Psoas muscle (tissue), 8 donors: ENCODE data around the gene ARRDC2. TPM values are rescaled to one million over a fixed set of nuclear protein-coding genes. Genes with fewer than 3 reads are reported as not detected.

Source experiments
- ATAC-seq, 4 donors: fragments of 200-7000 bp; cut with Tn5 transposase; one replicate each; pipeline ENCODE4 v1.9.1; 2020; ENCODE audit warnings: moderate library complexity in 3 of 4, mild to moderate bottlenecking in 2 of 4
- DNase-seq, 2 donors: peaks; one replicate each; pipeline ENCODE4 v3.0.0-alpha.2; 2020
- H3K27ac ChIP-seq: fragments of 200-600 bp; one replicate; pipeline ENCODE4 v1.8.0; 2022
- H3K27me3 ChIP-seq, 3 donors: fragments of 200-600 bp in 1 of 3; one replicate each; pipeline versions ENCODE4 v1.6.1 to v1.8.0; 2013 to 2022; ENCODE audit warnings: low read length in 2 of 3, mild to moderate bottlenecking in 2 of 3, moderate library complexity in 1 of 3; ENCODE audit not compliant: insufficient read depth in 3 of 3
- H3K36me3 ChIP-seq, 2 donors: fragments of 200-600 bp in 1 of 2; one replicate each; pipeline versions ENCODE4 v1.6.1 to v1.8.0; 2013 to 2022; ENCODE audit warnings: low read depth in 1 of 2, mild to moderate bottlenecking in 1 of 2, moderate library complexity in 1 of 2; ENCODE audit not compliant: insufficient read depth in 1 of 2
- H3K4me1 ChIP-seq: fragments of 200-600 bp; one replicate; pipeline ENCODE4 v1.8.0; 2022
- H3K4me3 ChIP-seq: fragments of 200-600 bp; one replicate; pipeline ENCODE4 v1.8.0; 2022; ENCODE audit warnings: mild to moderate bottlenecking
- H3K9me3 ChIP-seq: fragments of 200-600 bp; one replicate; pipeline ENCODE4 v1.8.0; 2022
- whole genome bisulfite sequencing, 3 donors: extraction: QIAGEN DNeasy Blood & Tissue Kit; methylation state at CpG; one replicate each; pipeline versions ENCODE4 v1.1.6 to v1.1.7; 2013; 5-methylcytosine and 5-hydroxymethylcytosine counted together
- intact Hi-C, 2 donors: fragments of 100-400 bp; cut with DNase I; formaldehyde crosslinking; loops; one replicate each; pipeline versions ENCODE4 v1.11.0 to v1.14.2; 2022
- polyA plus RNA-seq, 3 donors: library from polyadenylated mRNA; stranded (reverse); fragments of 200-250 nt; gene quantifications; one replicate each; pipeline ENCODE4 v1.2.3, GENCODE V29; 2013
- total RNA-seq, 4 donors: library from RNA; stranded (reverse); fragmentation: NEBNext Ultra II Directional in 2 of 4; extraction: Animal tissue kit (Norgen Biotek cat#: 25700) in 2 of 4; gene quantifications; one replicate each; pipeline versions ENCODE4 v1.2.1 to v1.2.4, GENCODE V29; 2021 to 2023
- TF ChIP-seq, protein P1 (sequence below): fragments of 200-600 bp; IDR thresholded peaks from one replicate; pipeline ENCODE4 v1.8.0; 2022; ENCODE audit warnings: antibody characterized with exemption
- donor health status: healthy with polysubstance abuse.
- donor health status: DM: no; HTN: no; CAD: no; lungs with moderate emphysema.
- donor health status: Bipolar disorder and iron deficiency.
- donor health status: healthy.
- donor health status: DM: yes; HTN: yes; CAD: no.
- donor health status: DM: no; HTN: no; CAD: no.
- donor health status: DM: no; HTN: no; CAD: no.
- donor health status: DM: yes; HTN: yes; CAD: no.

ARRDC2 gene
- total and polyA plus RNA-seq, 7 donors, result 43.4 to 399 (median 173) TPM

GRCh38 chr19:17966550-17967256 is 41.3 kb upstream of the ARRDC2 start, which contains the start of gene KCNN1:
KCNN1 (plus strand) TSS chr19:17967107; CDS start chr19:17973889, 6,782 bp downstream.
- Histone ChIP-seq H3K27ac (no peak within 1 kb of the TSS), H3K27me3 (peaks cover 0 to 71% (median 20%) of the 10 kb centered on the region in 3 donors), H3K4me3 (peak within 1 kb of the TSS; percentile 38), H3K4me1 (no peaks in the 10 kb centered on the region), H3K36me3 (no peaks in the 10 kb centered on the region), H3K9me3 (no peaks in the 10 kb centered on the region)
- TF ChIP-seq, protein P1, sequence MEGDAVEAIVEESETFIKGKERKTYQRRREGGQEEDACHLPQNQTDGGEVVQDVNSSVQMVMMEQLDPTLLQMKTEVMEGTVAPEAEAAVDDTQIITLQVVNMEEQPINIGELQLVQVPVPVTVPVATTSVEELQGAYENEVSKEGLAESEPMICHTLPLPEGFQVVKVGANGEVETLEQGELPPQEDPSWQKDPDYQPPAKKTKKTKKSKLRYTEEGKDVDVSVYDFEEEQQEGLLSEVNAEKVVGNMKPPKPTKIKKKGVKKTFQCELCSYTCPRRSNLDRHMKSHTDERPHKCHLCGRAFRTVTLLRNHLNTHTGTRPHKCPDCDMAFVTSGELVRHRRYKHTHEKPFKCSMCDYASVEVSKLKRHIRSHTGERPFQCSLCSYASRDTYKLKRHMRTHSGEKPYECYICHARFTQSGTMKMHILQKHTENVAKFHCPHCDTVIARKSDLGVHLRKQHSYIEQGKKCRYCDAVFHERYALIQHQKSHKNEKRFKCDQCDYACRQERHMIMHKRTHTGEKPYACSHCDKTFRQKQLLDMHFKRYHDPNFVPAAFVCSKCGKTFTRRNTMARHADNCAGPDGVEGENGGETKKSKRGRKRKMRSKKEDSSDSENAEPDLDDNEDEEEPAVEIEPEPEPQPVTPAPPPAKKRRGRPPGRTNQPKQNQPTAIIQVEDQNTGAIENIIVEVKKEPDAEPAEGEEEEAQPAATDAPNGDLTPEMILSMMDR, result no peak
- 4 to 8% (median 6%) methylated on average over 22 to 59 of the region's 59 CpGs for WGBS, 3 donors
- intact Hi-C loops, result loop anchor here in 1 of 2 donors (10.0 kb wide), 1 partner anchor 332 kb away; no protein-coding TSS in a partner anchor
- ATAC-seq (no peak), DNase-seq (no peak)

DNA sequence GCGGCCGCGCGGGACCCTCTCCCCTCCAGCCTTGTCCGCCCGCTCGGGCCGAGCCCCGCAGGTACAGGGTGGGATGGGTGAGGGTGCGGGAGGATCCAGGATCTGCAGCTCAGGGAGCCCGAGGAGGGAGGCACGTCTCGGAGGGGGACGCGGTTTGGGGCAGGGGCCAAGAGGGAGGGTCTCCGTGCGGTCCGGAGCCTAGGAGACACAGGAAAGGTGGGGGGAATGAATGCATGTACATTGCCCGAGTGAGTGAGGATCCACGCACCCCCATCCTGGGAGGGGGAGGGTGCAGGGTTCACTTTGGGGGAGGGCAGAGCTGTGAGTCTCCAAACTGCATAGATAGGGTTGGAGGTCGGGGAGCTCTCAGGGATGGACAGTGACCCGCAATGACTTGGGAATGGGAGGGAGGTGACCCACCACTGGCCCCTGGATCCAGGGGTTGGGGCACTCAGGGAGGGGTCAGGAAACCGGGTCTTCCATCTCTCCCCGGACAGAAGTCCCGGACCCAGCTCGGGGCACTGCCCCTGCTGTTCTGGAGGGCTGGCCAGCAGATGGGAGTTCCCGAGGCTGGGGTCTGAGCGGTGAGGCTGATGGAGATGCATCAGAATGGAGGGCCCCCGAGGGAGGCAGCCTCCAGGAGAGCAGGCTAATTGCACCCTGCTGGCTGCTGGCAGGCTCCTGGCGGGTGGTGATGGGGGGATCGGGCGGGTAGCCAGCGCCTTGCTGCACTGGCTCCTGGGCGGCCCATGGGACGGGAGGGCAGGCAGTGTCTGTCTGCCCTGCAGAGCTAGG is 40.5 kb upstream of the ARRDC2 start:
- Histone ChIP-seq H3K27ac (no peak overlapping the region), H3K36me3 (no peaks in the 10 kb centered on the region), H3K27me3 (peaks cover 0 to 63% (median 19%) of the 10 kb centered on the region in 3 donors), H3K4me3 (peak overlapping the region; percentile 38), H3K4me1 (no peaks in the 10 kb centered on the region), H3K9me3 (no peaks in the 10 kb centered on the region)
- TF ChIP-seq, protein P1, result no peak
- intact Hi-C loops, result loop anchor here in 1 of 2 donors (10.0 kb wide), 1 partner anchor 333 kb away; no protein-coding TSS in a partner anchor
- ATAC-seq (no peak), DNase-seq (no peak)
- whole genome bisulfite sequencing, 3 donors, result 7 to 9% (median 8%) methylated on average over 26 to 35 of the region's 35 CpGs

DNA sequence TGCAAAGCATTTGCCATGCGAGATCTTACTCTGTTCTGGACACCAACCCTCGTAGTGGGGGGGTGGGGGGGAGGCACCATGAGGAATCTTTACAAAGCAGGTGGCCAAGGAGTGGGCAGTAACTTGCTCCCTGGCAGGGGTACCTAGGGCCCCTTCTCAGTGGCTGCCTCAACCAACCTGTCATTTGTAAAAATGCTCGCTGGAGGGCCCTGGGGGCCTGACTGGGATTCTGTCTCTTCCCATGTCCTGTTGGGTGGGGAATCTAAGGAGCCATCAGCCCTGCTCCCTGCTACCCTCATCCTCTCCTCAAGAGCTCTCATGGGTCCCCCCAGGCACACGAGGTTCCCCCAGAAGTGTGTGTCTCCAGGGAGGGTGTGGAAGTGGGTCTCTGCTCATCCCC is 39.6 kb upstream of the ARRDC2 start:
- no peak for ATAC-seq
- WGBS, 3 donors, result 44 to 69% (median 54%) methylated on average over 4 of the region's 4 CpGs
- Histone ChIP-seq H3K36me3 (no peaks in the 10 kb centered on the region), H3K4me3 (no peak overlapping the region), H3K9me3 (no peaks in the 10 kb centered on the region), H3K27ac (no peak overlapping the region), H3K27me3 (peaks cover 0 to 55% (median 19%) of the 10 kb centered on the region in 3 donors), H3K4me1 (no peaks in the 10 kb centered on the region)
- intact Hi-C loops, result loop anchor here in 1 of 2 donors (10.0 kb wide), 1 partner anchor 334 kb away; no protein-coding TSS in a partner anchor
- TF ChIP-seq, protein P1, result no peak
- no peak for DNase-seq

- 66 to 86% (median 74%) methylated on average over 19 of the region's 19 CpGs for WGBS, 3 donors
- intact Hi-C loops, result loop anchor here in 1 of 2 donors (10.0 kb wide), 1 partner anchor 334 kb away; no protein-coding TSS in a partner anchor
- H3K36me3 ChIP-seq, result no peaks in the 10 kb centered on the region
- no peaks in the 10 kb centered on the region for H3K4me1 ChIP-seq
- no peak for ATAC-seq
- TF ChIP-seq, protein P1, result no peak
- no peak overlapping the region for H3K27ac ChIP-seq
- H3K27me3 ChIP-seq, result peaks cover 0 to 46% (median 17%) of the 10 kb centered on the region in 3 donors
- H3K4me3 ChIP-seq, result no peak overlapping the region
- DNase-seq, result no peak
- H3K9me3 ChIP-seq, result no peaks in the 10 kb centered on the region
These were observed 38.7 kb upstream of the ARRDC2 start for GRCh38 chr19:17969096-17969792.
